Neuron (in vitro differentiated cells): Measurements from ENCODE around the gene DGKA.
A peak's percentile ranks its signal among the peaks of the same experiment; 100 is the strongest.
"Not testable (repeated sequence)": the region's sequence is repeated elsewhere in the genome, so short reads cannot be mapped to it uniquely, and the experiment has no call there.

ENCODE experiments used
- H2AFZ ChIP-seq: one replicate; pipeline ENCODE4 v1.6.1; 2013; ENCODE audit warnings: low read depth, mild to moderate bottlenecking, inconsistent platforms, low read length, moderate library complexity
- H3K27me3 ChIP-seq: one replicate; pipeline ENCODE4 v1.6.1; 2013; ENCODE audit warnings: low read length; ENCODE audit not compliant: insufficient read depth
- H3K36me3 ChIP-seq: one replicate; pipeline ENCODE4 v1.6.1; 2013; ENCODE audit warnings: low read length; ENCODE audit not compliant: insufficient read depth
- H3K4me1 ChIP-seq: one replicate; pipeline ENCODE4 v1.6.1; 2013; ENCODE audit warnings: low read length; ENCODE audit not compliant: insufficient read depth
- H3K4me3 ChIP-seq: 2 replicates; pipeline ENCODE4 v1.5.1; 2013; ENCODE audit warnings: mild to moderate bottlenecking, low read length, moderate library complexity
- H3K9me3 ChIP-seq: one replicate; pipeline ENCODE4 v1.6.1; 2013; ENCODE audit warnings: low read length

The DGKA gene

GRCh38 chr12:55930771-55931316, at the start of gene DGKA:
TSS of gene DGKA (plus strand) at chr12:55931162. CDS start at chr12:55936504, 5,342 bp downstream.
- Histone ChIP-seq H3K27me3 (peaks cover 6% of the 10 kb centered on the region), H2AFZ (peak within 1 kb of the TSS; percentile 63), H3K9me3 (no peaks in the 10 kb centered on the region), H3K4me3 (peak within 1 kb of the TSS; percentile 49), H3K36me3 (no peaks in the 10 kb centered on the region), H3K4me1 (peaks cover 19% of the 10 kb centered on the region)

- H3K27me3 ChIP-seq, result no peaks in the 10 kb centered on the region
- peaks cover 6% of the 10 kb centered on the region for H3K4me1 ChIP-seq
- H2AFZ ChIP-seq, result no peak overlapping the region
- no peaks in the 10 kb centered on the region for H3K36me3 ChIP-seq
- peaks cover 2% of the 10 kb centered on the region for H3K9me3 ChIP-seq
- H3K4me3 ChIP-seq, result no peak overlapping the region
These were observed 45.8 kb upstream of the DGKA start for GRCh38 chr12:55885113-55885512.

GRCh38 chr12:55891310-55891709, 39.7 kb upstream of the DGKA start:
- H3K9me3 ChIP-seq, result no peaks in the 10 kb centered on the region

GRCh38 chr12:55893723-55894122, 37.2 kb upstream of the DGKA start:
- Histone ChIP-seq H3K4me3 (no peak overlapping the region), H3K4me1 (no peaks in the 10 kb centered on the region), H3K9me3 (no peaks in the 10 kb centered on the region), H2AFZ (no peak overlapping the region), H3K27me3 (no peaks in the 10 kb centered on the region), H3K36me3 (no peaks in the 10 kb centered on the region)

More at GRCh38 chr12:55891310-55891709, 39.7 kb upstream of the DGKA start:
- Histone ChIP-seq H3K4me1 (no peaks in the 10 kb centered on the region), H2AFZ (no peak overlapping the region), H3K36me3 (no peaks in the 10 kb centered on the region), H3K4me3 (no peak overlapping the region), H3K27me3 (no peaks in the 10 kb centered on the region)

- Histone ChIP-seq H3K27me3 (no peaks in the 10 kb centered on the region), H3K9me3 (no peaks in the 10 kb centered on the region), H2AFZ (no peak overlapping the region), H3K36me3 (peaks cover 22% of the 10 kb centered on the region), H3K4me1 (no peaks in the 10 kb centered on the region), H3K4me3 (no peak overlapping the region)
These were observed 31.9 kb upstream of the DGKA start for GRCh38 chr12:55899082-55899481.

- no peak overlapping the region for H3K4me3 ChIP-seq
- H3K4me1 ChIP-seq, result no peaks in the 10 kb centered on the region
- H3K9me3 ChIP-seq, result no peaks in the 10 kb centered on the region
- peaks cover 22% of the 10 kb centered on the region for H3K36me3 ChIP-seq
- H2AFZ ChIP-seq, result no peak overlapping the region
- no peaks in the 10 kb centered on the region for H3K27me3 ChIP-seq
These were observed 29.0 kb upstream of the DGKA start for GRCh38 chr12:55901881-55902490.

- H3K4me3 ChIP-seq, result no peak overlapping the region
- no peaks in the 10 kb centered on the region for H3K27me3 ChIP-seq
- peaks cover 13% of the 10 kb centered on the region for H3K4me1 ChIP-seq
- no peak overlapping the region for H2AFZ ChIP-seq
- no peaks in the 10 kb centered on the region for H3K9me3 ChIP-seq
- peaks cover 20% of the 10 kb centered on the region for H3K36me3 ChIP-seq
These were observed 24.9 kb upstream of the DGKA start for GRCh38 chr12:55906056-55906455.

- H3K9me3 ChIP-seq, result no peaks in the 10 kb centered on the region
- no peak overlapping the region for H3K4me3 ChIP-seq
These were observed 22.0 kb upstream of the DGKA start for GRCh38 chr12:55908726-55909512.

GRCh38 chr12:55909513-55909884, 21.5 kb upstream of the DGKA start:
- Histone ChIP-seq H2AFZ (no peak overlapping the region), H3K9me3 (no peaks in the 10 kb centered on the region), H3K36me3 (peaks cover 13% of the 10 kb centered on the region), H3K4me1 (peaks cover 13% of the 10 kb centered on the region), H3K27me3 (no peaks in the 10 kb centered on the region), H3K4me3 (no peak overlapping the region)

More at GRCh38 chr12:55908726-55909512, 22.0 kb upstream of the DGKA start:
- no peaks in the 10 kb centered on the region for H3K27me3 ChIP-seq
- H2AFZ ChIP-seq, result no peak overlapping the region
- peaks cover 11% of the 10 kb centered on the region for H3K36me3 ChIP-seq
- peaks cover 13% of the 10 kb centered on the region for H3K4me1 ChIP-seq

GRCh38 chr12:55912908-55913307, 18.1 kb upstream of the DGKA start:
- H2AFZ ChIP-seq, result no peak overlapping the region
- peaks cover 13% of the 10 kb centered on the region for H3K4me1 ChIP-seq
- no peaks in the 10 kb centered on the region for H3K27me3 ChIP-seq
- no peaks in the 10 kb centered on the region for H3K9me3 ChIP-seq
- no peak overlapping the region for H3K4me3 ChIP-seq
- peaks cover 22% of the 10 kb centered on the region for H3K36me3 ChIP-seq

- H3K9me3 ChIP-seq, result no peaks in the 10 kb centered on the region
- no peaks in the 10 kb centered on the region for H3K27me3 ChIP-seq
- no peak overlapping the region for H2AFZ ChIP-seq
- no peak overlapping the region for H3K4me3 ChIP-seq
- no peaks in the 10 kb centered on the region for H3K4me1 ChIP-seq
- H3K36me3 ChIP-seq, result peaks cover 22% of the 10 kb centered on the region
These were observed 15.5 kb upstream of the DGKA start for GRCh38 chr12:55915482-55915859.

- H3K4me1 ChIP-seq, H3K9me3 ChIP-seq, H2AFZ ChIP-seq, H3K27me3 ChIP-seq, H3K4me3 ChIP-seq: not testable (repeated sequence)
- peaks cover 21% of the 10 kb centered on the region for H3K36me3 ChIP-seq
These were observed 11.9 kb upstream of the DGKA start for GRCh38 chr12:55919032-55919431.

GRCh38 chr12:55922126-55922525, 8.8 kb upstream of the DGKA start:
- Histone ChIP-seq H3K27me3 (no peaks in the 10 kb centered on the region), H2AFZ (no peak overlapping the region), H3K36me3 (peaks cover 16% of the 10 kb centered on the region), H3K9me3 (no peaks in the 10 kb centered on the region), H3K4me1 (peaks cover 14% of the 10 kb centered on the region), H3K4me3 (no peak overlapping the region)
